ENCODE measurements around the gene SELE.

DNA sequence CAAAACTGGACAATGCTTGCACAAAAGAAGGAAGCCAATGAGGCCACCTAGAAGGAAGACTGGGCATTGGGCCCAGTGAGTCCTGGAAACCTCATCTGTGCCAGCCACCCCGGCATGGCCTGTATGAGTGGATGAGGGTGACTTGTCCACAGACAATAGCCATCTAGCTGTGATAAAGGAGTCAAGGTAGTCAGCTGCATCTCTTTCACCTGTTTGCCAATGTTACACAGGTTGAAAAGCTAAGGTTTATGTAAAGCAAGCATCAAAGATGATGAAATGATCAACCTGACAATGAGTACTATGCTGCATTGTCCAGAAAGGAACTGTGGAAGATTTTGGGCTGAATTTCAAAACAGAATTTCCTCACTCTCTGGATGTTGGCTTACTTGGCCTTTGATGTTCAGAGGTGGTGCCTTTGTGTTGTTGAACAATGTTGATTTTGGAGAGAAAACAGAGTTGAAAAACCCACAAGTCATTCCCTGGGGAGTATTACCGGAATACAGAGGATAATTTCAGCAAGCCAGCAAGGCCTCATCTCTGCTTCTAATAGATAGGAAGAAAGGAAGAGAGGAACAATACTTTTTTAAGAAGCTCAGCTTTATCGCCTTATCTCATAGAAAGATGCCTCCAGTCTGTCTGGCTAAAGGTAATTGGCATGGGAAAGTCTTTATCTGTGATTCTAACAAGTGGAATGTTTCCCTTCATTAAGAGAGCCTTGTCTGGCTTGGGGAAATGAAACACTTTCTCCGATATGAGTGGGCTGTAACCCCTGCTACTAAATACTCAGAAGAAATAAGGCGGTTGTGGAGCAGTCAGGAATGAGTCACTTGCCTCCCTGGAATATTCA, 11.4 kb upstream of the SELE start:
- TF ChIP-seq, protein P1, sequence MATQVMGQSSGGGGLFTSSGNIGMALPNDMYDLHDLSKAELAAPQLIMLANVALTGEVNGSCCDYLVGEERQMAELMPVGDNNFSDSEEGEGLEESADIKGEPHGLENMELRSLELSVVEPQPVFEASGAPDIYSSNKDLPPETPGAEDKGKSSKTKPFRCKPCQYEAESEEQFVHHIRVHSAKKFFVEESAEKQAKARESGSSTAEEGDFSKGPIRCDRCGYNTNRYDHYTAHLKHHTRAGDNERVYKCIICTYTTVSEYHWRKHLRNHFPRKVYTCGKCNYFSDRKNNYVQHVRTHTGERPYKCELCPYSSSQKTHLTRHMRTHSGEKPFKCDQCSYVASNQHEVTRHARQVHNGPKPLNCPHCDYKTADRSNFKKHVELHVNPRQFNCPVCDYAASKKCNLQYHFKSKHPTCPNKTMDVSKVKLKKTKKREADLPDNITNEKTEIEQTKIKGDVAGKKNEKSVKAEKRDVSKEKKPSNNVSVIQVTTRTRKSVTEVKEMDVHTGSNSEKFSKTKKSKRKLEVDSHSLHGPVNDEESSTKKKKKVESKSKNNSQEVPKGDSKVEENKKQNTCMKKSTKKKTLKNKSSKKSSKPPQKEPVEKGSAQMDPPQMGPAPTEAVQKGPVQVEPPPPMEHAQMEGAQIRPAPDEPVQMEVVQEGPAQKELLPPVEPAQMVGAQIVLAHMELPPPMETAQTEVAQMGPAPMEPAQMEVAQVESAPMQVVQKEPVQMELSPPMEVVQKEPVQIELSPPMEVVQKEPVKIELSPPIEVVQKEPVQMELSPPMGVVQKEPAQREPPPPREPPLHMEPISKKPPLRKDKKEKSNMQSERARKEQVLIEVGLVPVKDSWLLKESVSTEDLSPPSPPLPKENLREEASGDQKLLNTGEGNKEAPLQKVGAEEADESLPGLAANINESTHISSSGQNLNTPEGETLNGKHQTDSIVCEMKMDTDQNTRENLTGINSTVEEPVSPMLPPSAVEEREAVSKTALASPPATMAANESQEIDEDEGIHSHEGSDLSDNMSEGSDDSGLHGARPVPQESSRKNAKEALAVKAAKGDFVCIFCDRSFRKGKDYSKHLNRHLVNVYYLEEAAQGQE (IDR thresholded peaks at IDR 0.05; ENCODE audit: insufficient replicate concordance, low read depth) = no peak
- TF ChIP-seq, protein P2, sequence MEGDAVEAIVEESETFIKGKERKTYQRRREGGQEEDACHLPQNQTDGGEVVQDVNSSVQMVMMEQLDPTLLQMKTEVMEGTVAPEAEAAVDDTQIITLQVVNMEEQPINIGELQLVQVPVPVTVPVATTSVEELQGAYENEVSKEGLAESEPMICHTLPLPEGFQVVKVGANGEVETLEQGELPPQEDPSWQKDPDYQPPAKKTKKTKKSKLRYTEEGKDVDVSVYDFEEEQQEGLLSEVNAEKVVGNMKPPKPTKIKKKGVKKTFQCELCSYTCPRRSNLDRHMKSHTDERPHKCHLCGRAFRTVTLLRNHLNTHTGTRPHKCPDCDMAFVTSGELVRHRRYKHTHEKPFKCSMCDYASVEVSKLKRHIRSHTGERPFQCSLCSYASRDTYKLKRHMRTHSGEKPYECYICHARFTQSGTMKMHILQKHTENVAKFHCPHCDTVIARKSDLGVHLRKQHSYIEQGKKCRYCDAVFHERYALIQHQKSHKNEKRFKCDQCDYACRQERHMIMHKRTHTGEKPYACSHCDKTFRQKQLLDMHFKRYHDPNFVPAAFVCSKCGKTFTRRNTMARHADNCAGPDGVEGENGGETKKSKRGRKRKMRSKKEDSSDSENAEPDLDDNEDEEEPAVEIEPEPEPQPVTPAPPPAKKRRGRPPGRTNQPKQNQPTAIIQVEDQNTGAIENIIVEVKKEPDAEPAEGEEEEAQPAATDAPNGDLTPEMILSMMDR (IDR thresholded peaks at IDR 0.05; ENCODE audit: insufficient read depth, low read length) = no peak
- no peak for TF ChIP-seq POLR2AphosphoS5 (IDR thresholded peaks at IDR 0.05; ENCODE audit: low read depth)
